ENCODE results near the gene UBD.

GRCh38 chr6:29593199-29593855, 33.8 kb upstream of the UBD start:
- TF ChIP-seq POLR2A (IDR thresholded peaks at IDR 0.05): no peak
- TF ChIP-seq, protein P1, sequence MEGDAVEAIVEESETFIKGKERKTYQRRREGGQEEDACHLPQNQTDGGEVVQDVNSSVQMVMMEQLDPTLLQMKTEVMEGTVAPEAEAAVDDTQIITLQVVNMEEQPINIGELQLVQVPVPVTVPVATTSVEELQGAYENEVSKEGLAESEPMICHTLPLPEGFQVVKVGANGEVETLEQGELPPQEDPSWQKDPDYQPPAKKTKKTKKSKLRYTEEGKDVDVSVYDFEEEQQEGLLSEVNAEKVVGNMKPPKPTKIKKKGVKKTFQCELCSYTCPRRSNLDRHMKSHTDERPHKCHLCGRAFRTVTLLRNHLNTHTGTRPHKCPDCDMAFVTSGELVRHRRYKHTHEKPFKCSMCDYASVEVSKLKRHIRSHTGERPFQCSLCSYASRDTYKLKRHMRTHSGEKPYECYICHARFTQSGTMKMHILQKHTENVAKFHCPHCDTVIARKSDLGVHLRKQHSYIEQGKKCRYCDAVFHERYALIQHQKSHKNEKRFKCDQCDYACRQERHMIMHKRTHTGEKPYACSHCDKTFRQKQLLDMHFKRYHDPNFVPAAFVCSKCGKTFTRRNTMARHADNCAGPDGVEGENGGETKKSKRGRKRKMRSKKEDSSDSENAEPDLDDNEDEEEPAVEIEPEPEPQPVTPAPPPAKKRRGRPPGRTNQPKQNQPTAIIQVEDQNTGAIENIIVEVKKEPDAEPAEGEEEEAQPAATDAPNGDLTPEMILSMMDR (IDR thresholded peaks at IDR 0.05): no peak

Data from uterus (tissue), 2 donors.